ENCODE measurements around the gene SUZ12. TPM values are rescaled to one million over a fixed set of nuclear protein-coding genes. Genes with fewer than 3 reads are reported as not detected.

SUZ12 gene
- total and polyA plus RNA-seq, 2 of the 4 experiments (the other 2 are of a cell fraction): 12.2 to 12.3 TPM

- in situ Hi-C loops (cut with MboI; ENCODE audit: low sequenced_read_pairs) (no loop called here), intact Hi-C loops (cut with micrococcal nuclease) (no loop called here), dilution Hi-C loops (cut with HindIII; ENCODE audit: low sequenced_read_pairs, unreplicated experiment) (no loop called here)
- Histone ChIP-seq H3K23ac (ENCODE audit: low read depth, low read length) (no peak overlapping the region), H2AFZ (replicated peaks; ENCODE audit: low read length, poor library complexity) (no peak overlapping the region), H2BK20ac (ENCODE audit: low read depth, low read length) (no peak overlapping the region), H3K9ac (ENCODE audit: low read depth, low read length) (no peak overlapping the region), H2BK15ac (ENCODE audit: low read depth, low read length) (no peak overlapping the region), H3K4me2 (ENCODE audit: low read depth, low read length) (no peak overlapping the region), H4K5ac (ENCODE audit: low read depth, low read length) (no peak overlapping the region), H4K8ac (ENCODE audit: low read depth in 2 of 2, low read length in 2 of 2) (no peak overlapping the region), H3K27ac (ENCODE audit: insufficient read depth, low read length) (no peak overlapping the region), H2BK5ac (ENCODE audit: low read depth, low read length, poor library complexity, severe bottlenecking) (no peak overlapping the region), H3K18ac (ENCODE audit: low read depth, low read length) (no peak overlapping the region), H3K14ac (replicated peaks; ENCODE audit: low read depth, low read length) (no peak overlapping the region), H2BK120ac (ENCODE audit: low read depth, low read length) (no peak overlapping the region), H3K9me3 (ENCODE audit: control insufficient read depth, insufficient read depth, low read length) (no peaks in the 10 kb centered on the region), H2AK5ac (ENCODE audit: low read depth, low read length) (no peak overlapping the region), H4K20me1 (ENCODE audit: insufficient read depth, low read length) (peaks cover 8% of the 10 kb centered on the region; the same call in 1 of the 2 replicates), H3K4me1 (ENCODE audit: control insufficient read depth, insufficient read depth, low read length) (no peaks in the 10 kb centered on the region), H3K27me3 (ENCODE audit: control insufficient read depth, insufficient read depth, low read length) (no peaks in the 10 kb centered on the region), H3K9me1 (ENCODE audit: insufficient read depth, low read length) (no peaks in the 10 kb centered on the region), H3K36me3 (ENCODE audit: control insufficient read depth, insufficient read depth, low read length) (peaks cover 19% of the 10 kb centered on the region), H3K56ac (ENCODE audit: extremely low read depth, insufficient read depth, low read length) (no peak overlapping the region), H4K91ac (ENCODE audit: insufficient read depth, low read depth, low read length) (no peak overlapping the region), H3K4me3 (ENCODE audit: insufficient read depth, low read depth, low read length) (no peak overlapping the region), H2AK9ac (replicated peaks; ENCODE audit: low read depth, low read length, poor library complexity) (no peak overlapping the region), H3K79me1 (ENCODE audit: low read depth in 1 of 2, low read length in 2 of 2) (peaks cover 11 to 16% of the 10 kb centered on the region in 2 experiments; a peak in 3 of 4 replicates), H3K4ac (ENCODE audit: low read depth, low read length) (no peak overlapping the region)
- no CpG with 5 or more reads among the region's 1 CpG for WGBS, 2 experiments (ENCODE audit: extremely low coverage in 2 of 2, insufficient read length in 1 of 2)
- CTCF ChIA-PET: no interaction called here
- BruUV-seq (replicated peaks): no TSS peak
- no peak for TF ChIP-seq CEBPB (IDR thresholded peaks at IDR 0.05; ENCODE audit: low read depth, low read length)
- no peak for TF ChIP-seq USF2 (IDR thresholded peaks at IDR 0.05; ENCODE audit: low read depth, low read length)
- TF ChIP-seq CTCF (conservative IDR thresholded peaks at IDR 0.05; ENCODE audit: low read depth, low read length): no peak
- ATAC-seq (ENCODE audit: low read depth): no peak
- POLR2A ChIA-PET (ENCODE audit: unreplicated experiment): no interaction called here
- DNase-seq: no peak
Measured at GRCh38 chr17:32019228-32019627, 82.4 kb downstream of the SUZ12 start.

Data from IMR-90 (cell line).